ENCODE results near the gene PTPRM.

DNA sequence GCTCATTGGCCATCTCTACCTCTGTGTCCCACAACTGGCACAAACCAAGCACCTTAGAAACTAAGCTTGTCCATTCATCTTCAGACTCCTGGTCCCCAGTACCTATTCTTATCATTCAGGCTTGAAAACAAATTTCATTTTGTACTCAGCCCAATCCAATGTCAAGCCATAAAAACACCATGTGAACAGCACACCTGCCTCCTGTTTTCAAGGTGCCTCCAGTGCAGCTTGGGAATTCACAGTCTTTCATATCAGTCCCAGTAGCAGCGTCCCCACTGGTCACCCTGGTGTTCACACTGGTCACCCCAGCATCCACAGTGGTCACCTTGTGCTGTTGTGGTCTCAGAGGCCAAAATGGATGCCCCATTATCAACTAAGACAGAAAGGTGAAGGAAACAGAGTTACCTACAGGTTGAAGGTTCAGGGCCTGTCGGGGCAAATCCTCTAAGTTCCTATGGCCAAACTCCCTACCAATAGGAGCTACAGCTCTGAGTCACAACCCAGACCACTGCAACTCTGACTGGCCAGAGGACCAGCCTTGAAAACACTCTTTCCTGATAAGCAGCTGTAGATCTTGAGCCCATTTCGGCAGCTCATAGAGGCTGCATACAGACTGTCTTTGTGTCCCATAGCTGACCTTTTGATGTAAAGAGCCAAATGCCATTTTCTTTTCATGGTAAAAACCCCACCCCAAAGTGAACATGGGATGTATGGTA lies 782.6 kb downstream of the PTPRM start:
- TF ChIP-seq CTCF (IDR thresholded peaks at IDR 0.05) = no peak
- no peak for TF ChIP-seq EP300 (IDR thresholded peaks at IDR 0.05; ENCODE audit: low read depth)
- no peak for TF ChIP-seq POLR2A (IDR thresholded peaks at IDR 0.05)
